Fibroblast of skin of left biceps (primary cell): Measurements from ENCODE around the gene DAAM1.

Experiments
- DNase-seq, 2 experiments: peaks; one replicate each; pipeline ENCODE4 v3.0.0-alpha.2; 2013; ENCODE audit warnings: low read depth in 2 of 2

DAAM1 gene

DNA sequence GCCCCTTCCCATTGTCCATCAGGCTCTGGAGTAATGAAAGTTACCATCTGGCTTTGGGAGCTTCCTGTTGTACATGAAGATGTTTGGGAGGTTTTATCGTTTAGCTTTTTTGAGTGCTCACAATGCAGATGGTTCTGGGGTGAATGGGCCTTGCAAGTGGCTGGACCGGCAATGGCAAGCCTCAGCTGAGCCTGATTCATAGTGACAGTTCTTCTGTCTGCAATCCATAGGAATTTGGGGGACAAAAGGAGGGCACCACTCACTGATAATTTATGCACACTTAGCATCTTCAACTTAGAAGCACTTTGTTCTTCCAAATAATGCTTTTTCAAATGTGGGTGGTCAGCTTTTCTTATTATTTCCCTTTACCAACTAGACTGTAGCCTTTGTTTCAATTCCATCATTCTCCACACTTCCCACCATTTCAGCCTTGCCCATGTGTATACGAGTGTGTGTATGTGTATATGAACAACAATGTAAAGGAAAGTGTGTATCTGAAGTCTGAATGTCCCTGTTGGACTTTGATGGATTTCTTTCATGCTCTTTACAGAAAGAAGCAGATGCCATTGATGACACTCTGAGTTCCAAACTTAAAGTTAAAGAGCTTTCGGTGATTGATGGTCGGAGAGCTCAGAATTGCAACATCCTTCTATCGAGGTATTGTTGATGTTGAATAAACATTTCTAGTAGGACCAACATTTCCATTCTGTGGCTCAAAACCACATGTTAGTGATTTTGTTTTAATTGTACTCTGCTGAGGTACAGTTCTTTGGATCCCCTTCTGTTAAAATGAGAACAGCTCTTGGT lies 151.3 kb downstream of the DAAM1 start:
- no peak for DNase-seq

GRCh38 chr14:59341858-59342477 lies 153.5 kb downstream of the DAAM1 start:
- no peak for DNase-seq

- no peak for DNase-seq
Observed at GRCh38 chr14:59342516-59343484, 154.3 kb downstream of the DAAM1 start.

GRCh38 chr14:59343585-59343984 lies 155.1 kb downstream of the DAAM1 start:
- no peak for DNase-seq

GRCh38 chr14:59344016-59344415 lies 155.5 kb downstream of the DAAM1 start:
- no peak for DNase-seq

- no peak for DNase-seq
Observed at GRCh38 chr14:59344691-59345455, 156.4 kb downstream of the DAAM1 start.

- no peak for DNase-seq
Observed at GRCh38 chr14:59346329-59346728, 157.9 kb downstream of the DAAM1 start.

DNA sequence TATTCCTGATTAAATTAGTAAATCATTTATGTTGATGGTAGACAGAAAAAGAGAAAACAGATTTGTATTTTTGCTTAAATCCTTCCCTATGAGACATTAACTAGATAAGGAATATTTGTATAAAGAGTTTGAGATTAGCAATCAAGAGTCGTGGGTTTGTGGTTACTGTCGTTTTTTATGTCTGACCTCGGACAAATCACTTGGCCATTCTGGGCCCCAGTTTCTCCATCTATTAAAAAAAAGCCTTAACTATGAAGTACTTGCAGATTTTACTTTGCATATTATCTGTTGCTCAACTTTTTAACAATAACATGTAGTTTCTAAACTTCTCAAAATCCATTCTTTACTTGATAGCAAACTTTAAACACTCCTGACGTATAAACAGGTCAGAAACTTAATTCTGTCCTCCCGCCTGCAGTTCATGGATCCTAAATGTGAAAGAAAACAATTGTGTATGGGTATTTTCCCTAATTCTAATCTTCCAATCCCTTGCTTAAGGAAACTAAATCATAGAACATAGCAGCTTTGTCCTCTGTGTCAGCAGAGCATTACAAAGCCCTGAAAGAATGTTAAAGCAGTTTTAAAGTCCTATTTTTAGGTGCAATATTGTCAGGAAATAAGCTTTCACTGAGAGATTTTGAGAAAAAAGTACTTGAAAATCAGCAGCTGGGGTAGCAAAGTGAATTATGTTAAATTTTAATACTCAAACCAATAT lies 158.5 kb downstream of the DAAM1 start:
- no peak for DNase-seq

- DNase-seq: no peak
Observed at GRCh38 chr14:59347511-59347900, 159.0 kb downstream of the DAAM1 start.

- DNase-seq: no peak
Observed at GRCh38 chr14:59347915-59348314, 159.4 kb downstream of the DAAM1 start.

DNA sequence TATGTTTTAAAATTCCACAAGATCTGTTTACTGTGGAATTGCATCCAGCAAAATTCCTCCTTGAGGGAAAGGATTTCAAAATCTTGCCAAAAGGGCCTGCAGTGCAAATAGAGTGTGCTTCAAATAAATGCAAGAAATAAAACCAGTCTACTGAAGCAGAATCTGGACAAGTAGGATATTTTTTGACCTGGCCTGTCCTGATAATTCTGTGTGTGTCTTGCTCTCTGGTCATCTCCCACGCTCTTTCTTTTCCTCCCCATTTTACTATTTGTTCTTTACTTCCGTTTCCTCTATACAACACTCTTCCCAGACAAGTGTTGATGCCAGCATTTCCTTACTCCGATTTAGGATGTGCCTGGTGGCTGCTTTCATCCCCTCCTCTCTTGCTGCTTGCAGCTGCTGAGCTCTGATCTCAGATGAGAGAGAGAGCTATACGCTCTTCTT lies 160.8 kb downstream of the DAAM1 start:
- DNase-seq: no peak

DNA sequence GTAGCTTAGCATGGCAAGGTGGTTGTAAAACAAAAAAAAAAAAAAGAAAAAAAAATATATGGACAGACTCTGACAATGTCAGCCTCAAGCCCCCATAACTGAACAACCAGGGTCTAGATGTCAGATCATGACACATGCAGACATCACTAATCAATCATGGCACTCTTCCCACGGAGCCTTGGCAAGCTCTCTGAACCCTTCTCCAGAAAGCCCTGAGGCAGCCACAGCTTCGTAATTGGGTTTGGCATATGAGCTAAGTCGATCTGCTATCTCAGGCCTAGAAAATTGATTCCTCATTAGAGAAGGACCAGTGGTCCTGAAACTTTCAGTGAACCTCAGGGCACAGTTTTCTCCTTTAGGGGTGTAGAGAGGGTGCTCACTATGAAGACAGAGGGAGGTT lies 164.5 kb downstream of the DAAM1 start:
- DNase-seq: no peak

DNA sequence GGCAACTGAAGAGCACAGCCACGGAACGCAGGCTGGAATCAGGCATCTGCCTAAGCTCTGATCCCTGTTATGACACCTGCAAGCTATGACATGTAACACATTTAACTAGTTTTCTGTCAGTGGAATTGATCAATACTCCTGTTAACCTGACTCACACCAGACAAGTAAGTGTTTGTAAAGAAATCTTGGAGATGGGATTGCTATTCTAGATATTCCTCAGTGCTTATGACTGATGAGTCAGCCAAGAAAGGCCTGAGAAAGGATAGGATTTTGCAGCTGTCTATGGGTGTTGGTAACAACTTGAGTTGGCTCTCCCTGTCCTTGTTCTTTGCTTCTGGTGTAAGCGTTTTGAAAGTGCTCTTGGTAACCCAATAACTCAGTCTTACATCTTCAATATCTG lies 166.2 kb downstream of the DAAM1 start:
- no peak for DNase-seq

GRCh38 chr14:59355091-59355490 lies 166.6 kb downstream of the DAAM1 start:
- DNase-seq: no peak

GRCh38 chr14:59356312-59356711 lies 167.8 kb downstream of the DAAM1 start:
- DNase-seq: no peak

- DNase-seq: no peak
Observed at GRCh38 chr14:59356767-59357166, 168.3 kb downstream of the DAAM1 start.

DNA sequence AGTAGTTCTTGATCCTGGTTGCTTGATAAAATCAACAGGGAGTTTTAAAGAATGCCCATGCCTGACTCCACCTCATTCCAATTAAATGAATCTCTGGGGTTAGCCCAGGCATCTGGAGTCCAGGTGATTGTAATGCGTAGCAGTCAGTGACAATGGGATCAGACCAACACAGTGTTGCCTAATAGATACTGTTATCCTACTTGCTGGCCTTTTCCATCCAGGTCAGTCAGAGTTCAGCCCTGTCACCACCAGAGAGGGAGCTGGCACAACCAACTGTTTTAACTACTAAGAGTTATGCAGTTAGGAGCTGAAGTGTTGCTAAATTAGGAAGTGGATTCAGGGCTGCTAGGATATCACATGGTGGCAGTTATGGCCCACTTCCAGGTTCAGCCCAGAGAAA lies 169.6 kb downstream of the DAAM1 start:
- DNase-seq: peak; percentile 79 to 80

DNA sequence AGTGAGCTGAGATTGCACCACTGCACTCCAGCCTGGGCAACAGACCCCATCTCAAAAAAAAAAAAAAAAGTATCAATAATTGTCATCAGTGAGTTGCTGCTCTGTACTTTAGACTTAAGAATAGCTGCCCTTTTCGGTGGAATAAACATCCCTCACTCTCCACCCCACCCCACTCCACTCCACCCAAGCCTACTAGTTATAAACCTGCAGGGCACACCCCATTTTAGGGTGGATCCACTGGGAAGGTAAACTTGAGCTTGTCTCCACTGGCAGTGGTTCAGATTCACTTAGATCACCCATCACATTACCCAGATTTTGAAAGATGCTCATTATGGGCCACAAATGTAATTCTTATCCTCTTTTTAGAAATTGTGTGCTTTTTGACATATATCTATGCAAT lies 170.3 kb downstream of the DAAM1 start:
- no peak for DNase-seq

DNA sequence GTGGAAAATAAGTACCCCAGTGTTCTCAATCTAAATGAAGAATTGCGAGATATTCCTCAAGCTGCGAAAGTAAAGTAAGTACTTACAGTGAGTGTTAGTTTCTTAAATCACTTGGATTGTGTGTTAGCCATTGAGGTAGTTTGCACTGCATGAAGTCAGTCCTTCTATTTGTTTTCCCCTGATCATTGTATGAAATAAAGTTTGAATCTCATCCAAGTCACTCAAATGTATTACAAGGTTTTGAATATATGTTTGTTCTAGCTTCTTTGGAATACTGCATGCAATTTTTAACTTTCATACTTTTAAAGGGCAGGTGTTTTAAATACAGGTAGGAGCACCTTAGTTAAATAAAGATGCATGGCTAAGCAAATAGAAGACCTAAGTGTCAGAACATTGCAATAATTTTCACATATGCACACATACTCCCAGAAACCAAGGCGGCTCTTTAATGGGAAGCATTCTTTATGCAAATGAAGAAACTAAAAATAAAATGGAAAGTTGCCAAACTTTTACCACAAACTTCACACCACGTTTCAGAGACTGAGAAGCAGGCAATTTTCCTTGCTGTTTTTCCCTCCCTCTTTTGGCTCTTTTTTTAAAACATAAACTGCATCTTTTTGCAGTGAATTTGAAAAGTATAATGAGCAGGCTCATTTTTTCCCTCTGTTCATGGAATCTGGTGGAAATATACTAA lies 171.1 kb downstream of the DAAM1 start:
- DNase-seq: no peak

DNA sequence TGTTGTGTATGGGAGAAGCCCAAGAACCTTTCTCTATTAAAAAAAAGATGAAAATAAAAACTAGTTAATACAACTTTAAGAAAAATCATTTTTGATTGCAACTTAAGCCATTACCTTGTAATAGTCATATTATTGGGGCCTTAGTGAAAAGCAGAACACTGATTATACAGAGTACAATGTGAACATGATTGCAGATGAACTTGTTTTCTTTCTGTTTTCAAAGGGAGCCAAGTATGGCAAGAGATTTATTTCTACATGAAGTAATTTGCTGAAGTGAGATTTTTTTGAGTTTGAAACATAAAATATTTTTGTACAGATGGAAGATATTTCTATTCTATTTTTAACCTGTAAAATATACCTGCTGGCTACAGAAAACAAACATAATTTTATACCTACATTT lies 171.8 kb downstream of the DAAM1 start:
- DNase-seq: no peak
